Measurements from ENCODE around the gene SF1.

DNA sequence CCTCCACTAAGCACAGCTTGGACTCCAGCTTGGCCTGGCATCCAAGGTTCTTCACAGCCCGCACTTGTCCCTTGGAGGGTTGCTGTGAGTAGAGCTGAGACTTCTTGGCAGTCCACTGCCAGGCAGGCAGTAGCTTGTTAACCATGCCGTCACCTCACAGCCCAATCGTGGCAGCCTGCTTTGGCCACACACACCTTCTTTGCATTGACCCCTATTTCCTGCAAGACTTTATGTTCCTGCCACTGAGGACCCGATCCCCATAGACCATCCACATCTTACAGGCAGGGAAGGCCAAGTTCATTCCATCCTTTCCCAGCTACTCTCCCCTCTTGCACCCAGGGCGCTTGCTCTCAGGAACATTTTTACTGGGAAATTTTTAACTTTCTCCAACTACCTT, 16.1 kb downstream of the SF1 start:
- TF ChIP-seq, protein P1, sequence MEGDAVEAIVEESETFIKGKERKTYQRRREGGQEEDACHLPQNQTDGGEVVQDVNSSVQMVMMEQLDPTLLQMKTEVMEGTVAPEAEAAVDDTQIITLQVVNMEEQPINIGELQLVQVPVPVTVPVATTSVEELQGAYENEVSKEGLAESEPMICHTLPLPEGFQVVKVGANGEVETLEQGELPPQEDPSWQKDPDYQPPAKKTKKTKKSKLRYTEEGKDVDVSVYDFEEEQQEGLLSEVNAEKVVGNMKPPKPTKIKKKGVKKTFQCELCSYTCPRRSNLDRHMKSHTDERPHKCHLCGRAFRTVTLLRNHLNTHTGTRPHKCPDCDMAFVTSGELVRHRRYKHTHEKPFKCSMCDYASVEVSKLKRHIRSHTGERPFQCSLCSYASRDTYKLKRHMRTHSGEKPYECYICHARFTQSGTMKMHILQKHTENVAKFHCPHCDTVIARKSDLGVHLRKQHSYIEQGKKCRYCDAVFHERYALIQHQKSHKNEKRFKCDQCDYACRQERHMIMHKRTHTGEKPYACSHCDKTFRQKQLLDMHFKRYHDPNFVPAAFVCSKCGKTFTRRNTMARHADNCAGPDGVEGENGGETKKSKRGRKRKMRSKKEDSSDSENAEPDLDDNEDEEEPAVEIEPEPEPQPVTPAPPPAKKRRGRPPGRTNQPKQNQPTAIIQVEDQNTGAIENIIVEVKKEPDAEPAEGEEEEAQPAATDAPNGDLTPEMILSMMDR (IDR thresholded peaks at IDR 0.05) = no peak
- no peak for TF ChIP-seq ZFX (IDR thresholded peaks at IDR 0.05; ENCODE audit: borderline replicate concordance)

Measured in 22Rv1 (cell line).